ENCODE measurements around the gene CAPZA2. TPM values are rescaled to one million over a fixed set of nuclear protein-coding genes. Genes with fewer than 3 reads are reported as not detected.

CAPZA2 gene
- total RNA-seq, 4 donors from 2014 or later, result 115 to 152 (median 125) TPM

GRCh38 chr7:116840256-116840655, 22.1 kb upstream of the CAPZA2 start:
- TF ChIP-seq, protein P1, sequence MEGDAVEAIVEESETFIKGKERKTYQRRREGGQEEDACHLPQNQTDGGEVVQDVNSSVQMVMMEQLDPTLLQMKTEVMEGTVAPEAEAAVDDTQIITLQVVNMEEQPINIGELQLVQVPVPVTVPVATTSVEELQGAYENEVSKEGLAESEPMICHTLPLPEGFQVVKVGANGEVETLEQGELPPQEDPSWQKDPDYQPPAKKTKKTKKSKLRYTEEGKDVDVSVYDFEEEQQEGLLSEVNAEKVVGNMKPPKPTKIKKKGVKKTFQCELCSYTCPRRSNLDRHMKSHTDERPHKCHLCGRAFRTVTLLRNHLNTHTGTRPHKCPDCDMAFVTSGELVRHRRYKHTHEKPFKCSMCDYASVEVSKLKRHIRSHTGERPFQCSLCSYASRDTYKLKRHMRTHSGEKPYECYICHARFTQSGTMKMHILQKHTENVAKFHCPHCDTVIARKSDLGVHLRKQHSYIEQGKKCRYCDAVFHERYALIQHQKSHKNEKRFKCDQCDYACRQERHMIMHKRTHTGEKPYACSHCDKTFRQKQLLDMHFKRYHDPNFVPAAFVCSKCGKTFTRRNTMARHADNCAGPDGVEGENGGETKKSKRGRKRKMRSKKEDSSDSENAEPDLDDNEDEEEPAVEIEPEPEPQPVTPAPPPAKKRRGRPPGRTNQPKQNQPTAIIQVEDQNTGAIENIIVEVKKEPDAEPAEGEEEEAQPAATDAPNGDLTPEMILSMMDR (IDR thresholded peaks at IDR 0.05), result no peak
- no peak for ATAC-seq (ENCODE audit: low FRiP score)
- no peak for DNase-seq (ENCODE audit: low spot score)

DNA sequence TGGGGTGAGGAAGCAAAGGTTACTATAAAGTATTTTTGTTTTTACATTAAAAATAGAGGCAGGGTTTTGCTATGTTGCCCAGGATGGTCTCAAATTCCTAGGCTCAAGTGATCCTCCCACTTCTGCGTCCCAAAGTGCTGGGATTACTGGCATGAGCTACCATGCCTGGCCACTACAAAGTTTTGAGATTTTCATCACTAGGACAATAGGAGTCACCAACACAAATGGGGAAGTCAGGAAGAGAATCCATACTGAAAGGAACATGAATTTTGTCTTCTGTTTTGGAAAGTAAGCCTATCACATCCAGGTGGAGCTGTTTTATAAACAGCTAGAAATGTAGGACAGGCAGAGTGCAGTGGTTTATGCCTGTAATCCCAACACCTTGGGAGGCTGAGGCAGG, 20.0 kb upstream of the CAPZA2 start:
- no peak for DNase-seq (ENCODE audit: low spot score)
- TF ChIP-seq, protein P1 (IDR thresholded peaks at IDR 0.05), result no peak
- ATAC-seq (ENCODE audit: low FRiP score), result no peak

- TF ChIP-seq, protein P1 (IDR thresholded peaks at IDR 0.05), result no peak
- ATAC-seq (ENCODE audit: low FRiP score), result no peak
- DNase-seq (ENCODE audit: low spot score), result no peak
These were observed 19.0 kb upstream of the CAPZA2 start for GRCh38 chr7:116843378-116843777.

DNA sequence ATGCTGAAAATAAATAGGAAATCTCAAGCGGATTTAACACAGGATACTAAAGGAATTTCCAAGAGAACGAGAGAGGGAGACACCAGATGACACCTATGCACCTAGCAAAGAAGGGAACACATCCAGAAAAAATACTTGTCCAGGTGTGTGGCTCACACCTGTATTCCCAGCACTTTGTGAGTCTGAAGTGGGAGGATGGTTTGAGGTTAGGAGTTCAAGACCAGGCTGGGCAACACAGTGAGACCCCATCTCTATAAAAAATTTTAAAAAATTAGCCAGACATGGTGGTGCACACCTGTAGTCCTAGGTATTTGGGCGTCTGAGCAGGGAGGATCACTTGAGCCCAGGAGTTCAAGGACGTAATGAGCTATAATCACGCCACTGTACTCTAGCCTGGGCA, 11.2 kb upstream of the CAPZA2 start:
- TF ChIP-seq, protein P1 (IDR thresholded peaks at IDR 0.05), result no peak
- DNase-seq (ENCODE audit: low spot score), result no peak
- ATAC-seq (ENCODE audit: low FRiP score), result no peak

DNA sequence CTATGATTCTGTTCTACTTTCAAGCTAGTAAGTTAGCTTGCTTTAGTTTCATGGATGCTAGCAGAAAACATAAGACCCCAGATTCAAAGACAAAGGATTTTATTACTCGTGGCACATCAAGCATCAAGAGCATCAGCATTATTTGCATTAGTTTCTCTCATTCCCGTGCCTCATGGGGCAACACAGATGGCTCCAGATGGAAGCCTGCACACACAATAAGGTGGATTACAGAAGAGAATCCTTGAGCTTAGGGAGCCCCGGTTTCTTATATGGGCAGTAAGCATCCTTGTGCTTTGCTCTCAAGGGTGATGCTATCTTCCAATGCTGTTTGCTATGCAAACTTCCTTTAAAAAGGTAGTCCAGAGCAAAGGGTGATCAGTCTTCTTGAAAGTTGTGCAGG, 10.7 kb upstream of the CAPZA2 start:
- TF ChIP-seq, protein P1 (IDR thresholded peaks at IDR 0.05), result no peak
- ATAC-seq (ENCODE audit: low FRiP score), result no peak

GRCh38 chr7:116854132-116854531, 8.3 kb upstream of the CAPZA2 start:
- DNase-seq (ENCODE audit: low spot score), result no peak
- no peak for ATAC-seq (ENCODE audit: low FRiP score)
- TF ChIP-seq, protein P1 (IDR thresholded peaks at IDR 0.05), result no peak

More for the DNA sequence above, 10.7 kb upstream of the CAPZA2 start:
- DNase-seq (ENCODE audit: low spot score), result no peak

DNA sequence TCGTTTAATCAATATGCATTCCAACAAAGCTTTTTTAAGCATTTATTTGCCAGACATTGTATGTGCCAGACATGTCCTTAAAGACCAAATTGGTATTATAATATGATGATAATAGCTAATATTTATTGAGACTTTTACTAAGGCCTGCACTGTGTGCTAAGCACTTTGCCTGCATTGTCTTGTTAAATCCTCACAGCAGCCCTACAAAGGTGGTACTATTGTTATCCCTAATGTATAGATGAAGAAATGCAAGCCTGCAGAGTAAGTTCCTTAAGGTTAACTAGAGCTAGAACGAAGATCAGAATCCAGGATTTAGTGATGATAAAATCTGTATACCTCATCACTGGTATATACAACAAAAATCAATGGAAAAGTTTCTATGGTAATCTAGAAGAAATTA, 5.3 kb upstream of the CAPZA2 start:
- TF ChIP-seq, protein P1 (IDR thresholded peaks at IDR 0.05), result no peak

More for the DNA sequence above, 5.3 kb upstream of the CAPZA2 start:
- ATAC-seq (ENCODE audit: low FRiP score), result no peak
- no peak for DNase-seq (ENCODE audit: low spot score)
